Measurements from ENCODE around the gene PIGH.

PIGH gene

GRCh38 chr14:67582061-67582460 lies 18.0 kb downstream of the PIGH start:
- H3K27ac ChIP-seq: no peak overlapping the region
- no peak for TF ChIP-seq CTCF (conservative IDR thresholded peaks at IDR 0.05; ENCODE audit: low read depth)
- ChIA-PET POLR2A (ENCODE audit: low non-redundant PET) (no interaction called here), CTCF (interaction anchor here (2.6 to 5.9 kb wide), 2 partner anchors 11 to 122 kb away, joined by 20 to 37 read pairs; no protein-coding TSS in a partner anchor)
- DNase-seq (ENCODE audit: low spot score): no peak

- H3K27ac ChIP-seq: no peak overlapping the region
- no peak for TF ChIP-seq CTCF (conservative IDR thresholded peaks at IDR 0.05; ENCODE audit: low read depth)
- POLR2A ChIA-PET (ENCODE audit: low non-redundant PET): no interaction called here
- CTCF ChIA-PET: interaction anchor here (1.2 to 5.9 kb wide), 3 partner anchors 10 to 123 kb away, joined by 5 to 37 read pairs (median 20); no protein-coding TSS in a partner anchor
- no peak for DNase-seq (ENCODE audit: low spot score)
Measured at GRCh38 chr14:67581643-67582042, 18.4 kb downstream of the PIGH start.

- ChIA-PET CTCF (interaction anchor here (0.8 to 2.6 kb wide), 6 partner anchors 9 to 153 kb away, joined by 4 to 20 read pairs (median 6); no protein-coding TSS in a partner anchor), POLR2A (ENCODE audit: low non-redundant PET) (no interaction called here)
- TF ChIP-seq CTCF (conservative IDR thresholded peaks at IDR 0.05; ENCODE audit: low read depth): no peak
- DNase-seq (ENCODE audit: low spot score): no peak
- H3K27ac ChIP-seq: no peak overlapping the region
Measured at GRCh38 chr14:67580336-67581171, 19.5 kb downstream of the PIGH start.

GRCh38 chr14:67579636-67580035 lies 20.4 kb downstream of the PIGH start:
- TF ChIP-seq CTCF (conservative IDR thresholded peaks at IDR 0.05; ENCODE audit: low read depth): no peak
- ChIA-PET POLR2A (ENCODE audit: low non-redundant PET) (no interaction called here), CTCF (interaction anchor here (1.1 to 2.6 kb wide), 4 partner anchors 8 to 152 kb away, joined by 4 to 20 read pairs (median 7); no protein-coding TSS in a partner anchor)
- H3K27ac ChIP-seq: no peak overlapping the region
- no peak for DNase-seq (ENCODE audit: low spot score)

- DNase-seq (ENCODE audit: low spot score): no peak
- ChIA-PET POLR2A (ENCODE audit: low non-redundant PET) (no interaction called here), CTCF (interaction anchor here (0.7 to 2.0 kb wide), 5 partner anchors 52 to 151 kb away, joined by 4 to 9 read pairs (median 6); no protein-coding TSS in a partner anchor)
- H3K27ac ChIP-seq: no peak overlapping the region
- TF ChIP-seq CTCF (conservative IDR thresholded peaks at IDR 0.05; ENCODE audit: low read depth): no peak
Measured at GRCh38 chr14:67579040-67579439, 21.0 kb downstream of the PIGH start.

- ChIA-PET POLR2A (ENCODE audit: low non-redundant PET) (no interaction called here), CTCF (interaction anchor here (0.6 to 2.0 kb wide), 3 partner anchors 121 to 151 kb away, joined by 3 to 9 read pairs (median 3); no protein-coding TSS in a partner anchor)
- no peak for TF ChIP-seq CTCF (conservative IDR thresholded peaks at IDR 0.05; ENCODE audit: low read depth)
- no peak overlapping the region for H3K27ac ChIP-seq
- DNase-seq (ENCODE audit: low spot score): no peak
Measured at GRCh38 chr14:67577909-67578749, 21.9 kb downstream of the PIGH start.

Measured in RWPE1 (cell line).